ENCODE data around the gene TRMT10B. TPM values are rescaled to one million over a fixed set of nuclear protein-coding genes. Genes with fewer than 3 reads are reported as not detected.

Gene TRMT10B
- total RNA-seq, 4 donors from 2014 or later: 0.88 to 14.6 (median 5.2) TPM

- intact Hi-C loops (cut with DNase I; ENCODE audit: low total_unique reads): no loop called here
Measured at GRCh38 chr9:37730256-37730655, 23.3 kb upstream of the TRMT10B start.

GRCh38 chr9:37730839-37731238 is 22.8 kb upstream of the TRMT10B start:
- no peaks in the 10 kb centered on the region for H3K4me1 ChIP-seq
- no peak for TF ChIP-seq CTCF (IDR thresholded peaks at IDR 0.05)
- no peak for TF ChIP-seq POLR2A (IDR thresholded peaks at IDR 0.05)
- intact Hi-C loops (cut with DNase I; ENCODE audit: low total_unique reads): no loop called here

More at GRCh38 chr9:37730256-37730655, 23.3 kb upstream of the TRMT10B start:
- no peaks in the 10 kb centered on the region for H3K4me1 ChIP-seq
- no peak overlapping the region for H3K27ac ChIP-seq
- H3K36me3 ChIP-seq: no peaks in the 10 kb centered on the region
- no peaks in the 10 kb centered on the region for H3K9me3 ChIP-seq
- H3K27me3 ChIP-seq: no peaks in the 10 kb centered on the region
- DNase-seq: no peak
- H3K4me3 ChIP-seq: no peak overlapping the region
- no peak for TF ChIP-seq CTCF (IDR thresholded peaks at IDR 0.05)
- no peak for TF ChIP-seq POLR2A (IDR thresholded peaks at IDR 0.05)

GRCh38 chr9:37732086-37732741 is 21.4 kb upstream of the TRMT10B start:
- no peaks in the 10 kb centered on the region for H3K4me1 ChIP-seq
- H3K36me3 ChIP-seq: no peaks in the 10 kb centered on the region
- intact Hi-C loops (cut with DNase I; ENCODE audit: low total_unique reads): no loop called here

More at GRCh38 chr9:37730839-37731238, 22.8 kb upstream of the TRMT10B start:
- Histone ChIP-seq H3K27me3 (no peaks in the 10 kb centered on the region), H3K9me3 (no peaks in the 10 kb centered on the region), H3K27ac (no peak overlapping the region), H3K36me3 (no peaks in the 10 kb centered on the region), H3K4me3 (no peak overlapping the region)
- no peak for DNase-seq

GRCh38 chr9:37732952-37733351 is 20.7 kb upstream of the TRMT10B start:
- Histone ChIP-seq H3K4me3 (no peak overlapping the region), H3K4me1 (no peaks in the 10 kb centered on the region), H3K36me3 (no peaks in the 10 kb centered on the region), H3K27me3 (no peaks in the 10 kb centered on the region), H3K27ac (no peak overlapping the region), H3K9me3 (no peaks in the 10 kb centered on the region)
- TF ChIP-seq POLR2A (IDR thresholded peaks at IDR 0.05): no peak
- TF ChIP-seq CTCF (IDR thresholded peaks at IDR 0.05): no peak
- intact Hi-C loops (cut with DNase I; ENCODE audit: low total_unique reads): no loop called here
- no peak for DNase-seq

More at GRCh38 chr9:37732086-37732741, 21.4 kb upstream of the TRMT10B start:
- no peak for DNase-seq
- no peaks in the 10 kb centered on the region for H3K9me3 ChIP-seq
- no peaks in the 10 kb centered on the region for H3K27me3 ChIP-seq
- H3K27ac ChIP-seq: no peak overlapping the region
- TF ChIP-seq POLR2A (IDR thresholded peaks at IDR 0.05) (no peak), CTCF (IDR thresholded peaks at IDR 0.05) (no peak)
- no peak overlapping the region for H3K4me3 ChIP-seq

- Histone ChIP-seq H3K27me3 (no peaks in the 10 kb centered on the region), H3K4me1 (no peaks in the 10 kb centered on the region), H3K4me3 (no peak overlapping the region), H3K9me3 (no peaks in the 10 kb centered on the region), H3K36me3 (no peaks in the 10 kb centered on the region), H3K27ac (no peak overlapping the region)
- intact Hi-C loops (cut with DNase I; ENCODE audit: low total_unique reads): no loop called here
- DNase-seq: no peak
- no peak for TF ChIP-seq POLR2A (IDR thresholded peaks at IDR 0.05)
- TF ChIP-seq CTCF (IDR thresholded peaks at IDR 0.05): no peak
Measured at GRCh38 chr9:37739222-37739621, 14.4 kb upstream of the TRMT10B start.

Data from uterus (tissue), 4 donors.